ENCODE results near the gene PDSS2.

- TF ChIP-seq MYC (IDR thresholded peaks at IDR 0.05; ENCODE audit: low read depth, low read length) (no peak), POLR2A (IDR thresholded peaks at IDR 0.05; ENCODE audit: extremely low read depth, insufficient read length) (no peak)
- TF ChIP-seq, protein P1, sequence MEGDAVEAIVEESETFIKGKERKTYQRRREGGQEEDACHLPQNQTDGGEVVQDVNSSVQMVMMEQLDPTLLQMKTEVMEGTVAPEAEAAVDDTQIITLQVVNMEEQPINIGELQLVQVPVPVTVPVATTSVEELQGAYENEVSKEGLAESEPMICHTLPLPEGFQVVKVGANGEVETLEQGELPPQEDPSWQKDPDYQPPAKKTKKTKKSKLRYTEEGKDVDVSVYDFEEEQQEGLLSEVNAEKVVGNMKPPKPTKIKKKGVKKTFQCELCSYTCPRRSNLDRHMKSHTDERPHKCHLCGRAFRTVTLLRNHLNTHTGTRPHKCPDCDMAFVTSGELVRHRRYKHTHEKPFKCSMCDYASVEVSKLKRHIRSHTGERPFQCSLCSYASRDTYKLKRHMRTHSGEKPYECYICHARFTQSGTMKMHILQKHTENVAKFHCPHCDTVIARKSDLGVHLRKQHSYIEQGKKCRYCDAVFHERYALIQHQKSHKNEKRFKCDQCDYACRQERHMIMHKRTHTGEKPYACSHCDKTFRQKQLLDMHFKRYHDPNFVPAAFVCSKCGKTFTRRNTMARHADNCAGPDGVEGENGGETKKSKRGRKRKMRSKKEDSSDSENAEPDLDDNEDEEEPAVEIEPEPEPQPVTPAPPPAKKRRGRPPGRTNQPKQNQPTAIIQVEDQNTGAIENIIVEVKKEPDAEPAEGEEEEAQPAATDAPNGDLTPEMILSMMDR (IDR thresholded peaks at IDR 0.05; ENCODE audit: low read depth, low read length) = no peak
Observed at GRCh38 chr6:107246249-107246971, 213.0 kb downstream of the PDSS2 start.
